ENCODE measurements around the gene C1orf226.

The C1orf226 gene

GRCh38 chr1:162385280-162385623, 3.7 kb downstream of the C1orf226 start:
- H3K27ac ChIP-seq (ENCODE audit: low read depth, low read length), result no peak overlapping the region
- peaks cover 12% of the 10 kb centered on the region; the same call in 1 of the 2 replicates for H3K4me1 ChIP-seq (ENCODE audit: insufficient read depth, low read length)
- no peak overlapping the region for H3K9ac ChIP-seq (ENCODE audit: low read depth, low read length)
- H3K36me3 ChIP-seq (ENCODE audit: insufficient read depth, low read length), result 0 out of 2 replicates have a peak, but pooled peaks cover 7% of the 10 kb centered on the region
- H3K4me3 ChIP-seq (ENCODE audit: low read length), result no peak overlapping the region
- no peaks in the 10 kb centered on the region for H3K27me3 ChIP-seq (ENCODE audit: insufficient read depth, low read length)
- no peaks in the 10 kb centered on the region for H3K9me3 ChIP-seq (ENCODE audit: insufficient read depth, low read depth, low read length)
- 91% methylated on average over 3 of the region's 3 CpGs for WGBS

- Histone ChIP-seq H3K27me3 (ENCODE audit: insufficient read depth, low read length) (no peaks in the 10 kb centered on the region), H3K27ac (ENCODE audit: low read depth, low read length) (no peak overlapping the region), H3K4me3 (ENCODE audit: low read length) (no peak overlapping the region), H3K9me3 (ENCODE audit: insufficient read depth, low read depth, low read length) (no peaks in the 10 kb centered on the region), H3K36me3 (ENCODE audit: insufficient read depth, low read length) (0 out of 2 replicates have a peak, but pooled peaks cover 7% of the 10 kb centered on the region), H3K4me1 (ENCODE audit: insufficient read depth, low read length) (peaks cover 13% of the 10 kb centered on the region; the same call in 1 of the 2 replicates), H3K9ac (ENCODE audit: low read depth, low read length) (no peak overlapping the region)
- 80% methylated on average over 3 of the region's 3 CpGs for WGBS
These were observed 4.2 kb downstream of the C1orf226 start for GRCh38 chr1:162385702-162386101.

DNA sequence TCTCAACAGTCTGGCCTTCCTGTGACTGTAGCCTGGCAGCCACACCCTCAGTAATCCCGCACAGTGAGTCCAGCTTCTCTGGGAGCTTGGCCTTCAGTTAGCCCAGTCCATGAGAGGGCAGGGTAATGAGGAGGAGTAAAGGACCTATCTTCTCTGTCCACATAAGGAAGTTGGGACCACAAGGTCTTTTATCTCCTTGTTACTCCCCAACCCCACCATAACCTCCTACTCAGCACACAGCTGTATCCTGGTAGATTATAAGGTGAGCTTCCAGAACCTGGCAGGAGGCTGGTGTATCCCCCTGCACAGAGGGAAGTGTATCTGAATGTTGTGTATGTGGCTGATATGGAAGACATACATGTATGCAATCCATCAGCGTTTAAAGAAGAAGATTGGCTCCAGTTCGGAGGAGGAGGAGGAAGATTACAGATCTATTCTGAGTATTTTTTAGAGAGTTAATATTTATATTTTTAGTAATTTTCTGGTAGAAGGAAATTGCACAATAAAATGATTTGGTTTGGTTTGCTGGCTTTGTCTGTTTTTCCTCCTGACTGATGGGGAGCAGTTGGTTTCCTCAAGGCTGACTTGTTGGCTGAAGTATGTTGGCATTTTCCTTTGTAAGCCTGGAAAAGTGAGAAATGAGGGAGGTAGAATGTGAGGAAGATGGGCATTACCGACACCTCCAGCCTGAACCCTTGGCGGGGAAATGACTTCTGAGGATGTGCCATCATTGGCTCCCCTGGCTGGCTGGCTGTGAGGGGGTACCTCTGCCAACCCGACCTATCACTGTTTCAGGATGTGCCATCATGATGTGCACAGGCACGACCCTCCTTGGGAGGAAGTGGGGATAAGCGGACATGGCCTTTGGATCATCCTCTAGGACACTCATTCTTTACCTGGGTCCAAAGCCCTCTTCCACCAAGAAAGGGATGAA, 5.0 kb downstream of the C1orf226 start:
- Histone ChIP-seq H3K36me3 (ENCODE audit: insufficient read depth, low read length) (0 out of 2 replicates have a peak, but pooled peaks cover 7% of the 10 kb centered on the region), H3K4me1 (ENCODE audit: insufficient read depth, low read length) (peaks cover 17% of the 10 kb centered on the region), H3K4me3 (ENCODE audit: low read length) (no peak overlapping the region), H3K9ac (ENCODE audit: low read depth, low read length) (no peak overlapping the region), H3K27ac (ENCODE audit: low read depth, low read length) (no peak overlapping the region), H3K9me3 (ENCODE audit: insufficient read depth, low read depth, low read length) (no peaks in the 10 kb centered on the region), H3K27me3 (ENCODE audit: insufficient read depth, low read length) (no peaks in the 10 kb centered on the region)
- WGBS, result 84% methylated on average over 8 of the region's 8 CpGs

DNA sequence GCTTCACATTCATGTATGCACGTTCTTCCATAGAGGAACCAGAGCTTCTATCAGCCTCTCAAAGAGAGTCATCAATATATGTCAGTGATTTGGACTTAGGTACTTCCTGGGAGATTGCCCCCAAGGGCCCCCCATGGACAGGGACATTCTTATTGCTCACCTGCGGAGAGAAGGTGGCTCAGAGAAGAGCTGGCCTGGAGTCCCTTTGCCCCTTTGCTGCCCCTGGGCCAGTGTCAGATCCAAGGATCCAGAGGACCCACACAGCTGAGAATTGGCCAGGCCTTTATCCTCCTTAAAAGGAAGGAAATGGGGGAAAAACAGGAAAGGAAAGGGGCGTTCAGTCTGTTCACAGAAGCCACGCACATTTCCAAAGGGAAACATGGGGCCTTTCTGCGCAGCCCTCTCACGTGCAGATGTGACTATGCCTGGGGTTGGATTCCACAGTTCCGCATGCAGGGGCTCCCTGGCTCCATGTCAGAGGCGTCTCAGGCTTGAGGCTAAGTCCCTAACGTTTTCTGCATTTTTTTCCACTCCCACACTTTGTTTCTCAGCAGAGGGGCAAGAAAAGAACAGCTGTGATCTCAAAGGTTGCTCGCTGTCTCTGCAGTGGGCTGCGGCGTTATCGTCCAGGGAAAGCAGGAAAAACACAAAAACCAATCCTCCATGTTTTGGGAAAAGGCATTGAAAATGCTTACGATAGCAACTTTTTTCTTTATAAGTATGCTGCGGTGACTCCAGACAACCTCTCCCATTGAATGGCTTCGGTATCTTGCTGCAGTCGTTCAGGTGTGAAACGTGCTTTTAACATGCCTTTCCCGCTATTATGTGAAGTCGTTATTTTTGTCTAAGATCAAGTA, 5.9 kb downstream of the C1orf226 start:
- Histone ChIP-seq H3K36me3 (ENCODE audit: insufficient read depth, low read length) (0 out of 2 replicates have a peak, but pooled peaks cover 7% of the 10 kb centered on the region), H3K4me3 (ENCODE audit: low read length) (no peak overlapping the region), H3K4me1 (ENCODE audit: insufficient read depth, low read length) (peaks cover 24% of the 10 kb centered on the region), H3K9ac (ENCODE audit: low read depth, low read length) (no peak overlapping the region), H3K27ac (ENCODE audit: low read depth, low read length) (no peak overlapping the region), H3K9me3 (ENCODE audit: insufficient read depth, low read depth, low read length) (no peaks in the 10 kb centered on the region), H3K27me3 (ENCODE audit: insufficient read depth, low read length) (no peaks in the 10 kb centered on the region)
- 86% methylated on average over 20 of the region's 20 CpGs for WGBS

- Histone ChIP-seq H3K27ac (ENCODE audit: low read depth, low read length) (no peak overlapping the region), H3K4me1 (ENCODE audit: insufficient read depth, low read length) (peaks cover 25% of the 10 kb centered on the region), H3K4me3 (ENCODE audit: low read length) (no peak overlapping the region), H3K36me3 (ENCODE audit: insufficient read depth, low read length) (0 out of 2 replicates have a peak, but pooled peaks cover 5% of the 10 kb centered on the region), H3K27me3 (ENCODE audit: insufficient read depth, low read length) (no peaks in the 10 kb centered on the region), H3K9ac (ENCODE audit: low read depth, low read length) (no peak overlapping the region), H3K9me3 (ENCODE audit: insufficient read depth, low read depth, low read length) (no peaks in the 10 kb centered on the region)
- 92% methylated on average over 8 of the region's 8 CpGs for WGBS
These were observed 6.6 kb downstream of the C1orf226 start for GRCh38 chr1:162388083-162388594.

DNA sequence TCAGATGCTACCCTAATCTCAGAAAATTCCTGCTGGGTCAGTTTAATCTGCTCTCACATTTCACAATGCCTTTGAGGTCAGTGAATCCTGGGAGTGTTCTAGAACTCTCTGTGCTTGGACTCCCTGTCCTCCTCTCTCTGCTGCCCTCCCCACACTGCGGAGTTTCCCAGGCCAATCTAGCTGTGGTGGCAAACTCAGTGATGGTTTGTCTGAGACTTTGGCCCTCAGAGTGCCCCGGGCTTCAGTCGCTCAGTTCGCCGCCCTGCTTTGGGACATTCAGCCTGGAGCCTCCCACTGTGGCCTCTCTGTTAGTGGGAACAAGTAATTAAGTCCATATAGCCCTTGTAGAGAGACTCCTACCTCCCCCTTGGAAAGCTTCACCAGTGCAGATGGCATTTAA, 7.1 kb downstream of the C1orf226 start:
- Histone ChIP-seq H3K27me3 (ENCODE audit: insufficient read depth, low read length) (no peaks in the 10 kb centered on the region), H3K4me3 (ENCODE audit: low read length) (no peak overlapping the region), H3K27ac (ENCODE audit: low read depth, low read length) (no peak overlapping the region), H3K9me3 (ENCODE audit: insufficient read depth, low read depth, low read length) (no peaks in the 10 kb centered on the region), H3K36me3 (ENCODE audit: insufficient read depth, low read length) (0 out of 2 replicates have a peak, but pooled peaks cover 2% of the 10 kb centered on the region), H3K9ac (ENCODE audit: low read depth, low read length) (no peak overlapping the region), H3K4me1 (ENCODE audit: insufficient read depth, low read length) (peaks cover 25% of the 10 kb centered on the region)
- WGBS, result 86% methylated on average over 5 of the region's 5 CpGs

DNA sequence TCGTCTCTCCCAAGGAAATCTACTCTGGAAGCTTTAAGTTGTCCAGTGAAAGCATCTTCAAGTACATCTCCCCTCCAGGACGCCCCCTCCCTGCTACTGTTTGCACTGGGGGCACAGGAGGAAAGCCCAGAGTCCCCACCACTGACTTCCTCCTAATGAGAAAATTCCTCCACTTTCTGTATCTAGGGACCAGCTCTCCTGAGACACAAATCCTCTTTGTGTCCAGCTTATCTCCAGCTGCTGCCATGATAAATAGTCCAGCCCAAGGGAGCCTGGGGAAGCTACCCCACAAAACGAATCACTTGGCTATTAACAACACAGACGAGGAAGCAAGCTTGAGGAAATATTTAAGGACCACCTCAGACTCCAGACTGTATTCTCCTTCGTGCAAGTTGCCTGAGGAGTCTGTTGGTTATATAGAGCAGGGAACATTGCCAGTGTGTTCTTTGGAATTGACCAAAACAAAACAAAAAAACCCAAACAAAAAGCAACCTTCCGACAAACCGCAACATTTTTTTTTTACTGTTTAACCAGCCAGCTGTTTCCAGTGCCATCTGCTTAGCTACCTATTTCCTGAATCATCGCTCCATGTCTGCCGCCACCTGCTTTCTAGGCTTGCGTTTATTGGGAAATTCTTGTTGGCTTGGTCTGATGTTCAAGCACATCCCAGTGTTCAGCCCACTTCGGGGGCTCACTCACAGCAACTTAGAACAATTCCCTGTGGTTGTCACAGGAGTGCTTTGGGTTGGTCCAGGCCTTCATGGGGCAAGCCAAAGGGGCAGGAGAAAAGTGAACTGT, 7.7 kb downstream of the C1orf226 start:
- 92% methylated on average over 10 of the region's 11 CpGs for WGBS
- no peak overlapping the region for H3K27ac ChIP-seq (ENCODE audit: low read depth, low read length)

DNA sequence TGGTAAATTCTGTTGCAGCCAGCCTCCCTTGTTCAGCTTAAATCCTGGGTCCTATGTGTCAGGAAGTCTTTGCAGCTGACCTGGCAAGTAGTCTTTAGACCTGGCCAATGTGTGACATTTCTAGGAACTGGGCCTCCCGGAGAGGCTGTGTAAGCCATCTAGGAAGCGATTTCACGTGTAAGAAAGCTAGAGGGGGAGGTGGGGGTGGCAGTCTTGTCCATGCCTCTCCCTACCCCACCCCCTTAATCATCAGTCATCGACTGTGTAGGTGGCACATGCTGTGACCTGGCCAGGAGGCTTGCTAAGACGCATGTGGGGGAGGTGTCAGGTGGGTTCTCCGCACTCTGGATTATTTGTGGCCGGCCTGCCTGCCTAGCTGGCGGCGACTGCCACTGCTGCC, 8.4 kb downstream of the C1orf226 start:
- Histone ChIP-seq H3K36me3 (ENCODE audit: insufficient read depth, low read length) (no peaks in the 10 kb centered on the region), H3K9ac (ENCODE audit: low read depth, low read length) (no peak overlapping the region), H3K27me3 (ENCODE audit: insufficient read depth, low read length) (no peaks in the 10 kb centered on the region), H3K4me1 (ENCODE audit: insufficient read depth, low read length) (peaks cover 25% of the 10 kb centered on the region), H3K27ac (ENCODE audit: low read depth, low read length) (no peak overlapping the region), H3K4me3 (ENCODE audit: low read length) (no peak overlapping the region), H3K9me3 (ENCODE audit: insufficient read depth, low read depth, low read length) (no peaks in the 10 kb centered on the region)
- 87% methylated on average over 8 of the region's 9 CpGs for WGBS

More for the DNA sequence above, 7.7 kb downstream of the C1orf226 start:
- H3K36me3 ChIP-seq (ENCODE audit: insufficient read depth, low read length), result no peaks in the 10 kb centered on the region
- H3K9ac ChIP-seq (ENCODE audit: low read depth, low read length), result no peak overlapping the region
- no peaks in the 10 kb centered on the region for H3K9me3 ChIP-seq (ENCODE audit: insufficient read depth, low read depth, low read length)
- H3K27me3 ChIP-seq (ENCODE audit: insufficient read depth, low read length), result no peaks in the 10 kb centered on the region
- peaks cover 25% of the 10 kb centered on the region for H3K4me1 ChIP-seq (ENCODE audit: insufficient read depth, low read length)
- H3K4me3 ChIP-seq (ENCODE audit: low read length), result no peak overlapping the region

GRCh38 chr1:162390396-162391185, 9.1 kb downstream of the C1orf226 start:
- Histone ChIP-seq H3K27me3 (ENCODE audit: insufficient read depth, low read length) (no peaks in the 10 kb centered on the region), H3K4me1 (ENCODE audit: insufficient read depth, low read length) (peaks cover 25% of the 10 kb centered on the region), H3K27ac (ENCODE audit: low read depth, low read length) (no peak overlapping the region), H3K9ac (ENCODE audit: low read depth, low read length) (no peak overlapping the region), H3K9me3 (ENCODE audit: insufficient read depth, low read depth, low read length) (no peaks in the 10 kb centered on the region), H3K36me3 (ENCODE audit: insufficient read depth, low read length) (no peaks in the 10 kb centered on the region), H3K4me3 (ENCODE audit: low read length) (no peak overlapping the region)
- 85% methylated on average over 15 of the region's 15 CpGs for WGBS
